K562 (cell line): ENCODE measurements around the gene ADCY5.

ENCODE experiments used
- CHD2 ChIP-seq: IDR thresholded peaks from 2 replicates; pipeline ENCODE4 v1.6.1; 2011; ENCODE audit warnings: low read depth, low read length
- HMGN3 ChIP-seq: IDR thresholded peaks from 2 replicates; pipeline ENCODE4 v1.6.1; 2011; ENCODE audit warnings: borderline replicate concordance, low read depth, mild to moderate bottlenecking, mixed read lengths, low read length; ENCODE audit not compliant: insufficient read length; ENCODE audit errors: extremely low read depth
- NR2C2 ChIP-seq, 2 experiments: fragments of 200-800 bp in 1 of 2; sonication (Bioruptor generic) in 1 of 2; sonication (generic) in 1 of 2; formaldehyde crosslinking in 1 of 2; IDR thresholded peaks; 2 replicates each; pipeline versions ENCODE4 v1.6.1 to v1.8.0; 2016 to 2022; ENCODE audit warnings: mild to moderate bottlenecking in 1 of 2, missing compliant biosample characterization in 1 of 2, missing genetic modification characterization in 1 of 2, missing genetic modification reagents in 1 of 2
- SIN3A ChIP-seq, 2 experiments: fragments of 150-350 bp in 1 of 2; IDR thresholded peaks; 2 replicates each; pipeline ENCODE4 v1.6.1; 2011 to 2016; ENCODE audit warnings: borderline replicate concordance in 2 of 2, low read depth in 2 of 2, low read length in 2 of 2, mild to moderate bottlenecking in 2 of 2, moderate library complexity in 2 of 2; ENCODE audit not compliant: control insufficient read depth in 1 of 2
- ZNF121 ChIP-seq: sonication (generic); formaldehyde crosslinking; conservative IDR thresholded peaks from 2 replicates; pipeline ENCODE4 v1.8.0; 2022; ENCODE audit warnings: missing genetic modification reagents
- TF ChIP-seq, protein P1 (sequence below), 3 experiments: IDR thresholded peaks in 2 of 3; conservative IDR thresholded peaks in 1 of 3; 2 replicates each; pipeline ENCODE4 v1.5.1; 2011 to 2012; ENCODE audit warnings: low read length in 3 of 3, mild to moderate bottlenecking in 3 of 3, control low read depth in 2 of 3, improper control_type of control experiment in 1 of 3, inconsistent platforms in 1 of 3, low read depth in 1 of 3, mixed read lengths in 1 of 3, moderate library complexity in 1 of 3; ENCODE audit not compliant: insufficient read depth in 2 of 3

DNA sequence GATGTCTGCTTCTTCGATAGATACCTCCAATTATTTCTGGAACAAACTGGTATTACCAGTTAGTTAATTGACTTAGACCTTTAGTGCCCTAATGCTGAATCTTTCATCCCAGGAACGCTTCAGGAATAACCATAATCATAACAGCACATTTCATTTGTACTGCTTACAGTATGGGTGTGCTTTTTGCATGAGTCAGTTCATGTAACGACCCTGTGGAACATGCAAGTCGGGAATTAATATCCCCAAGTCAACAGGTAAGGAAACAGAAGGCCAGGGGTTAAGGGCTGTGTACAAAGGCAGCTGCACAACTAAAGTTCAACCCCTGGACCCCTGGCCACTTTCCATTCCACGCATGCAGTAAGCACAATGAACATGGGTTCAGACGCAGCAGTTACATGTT, 49.2 kb downstream of the ADCY5 start:
- TF ChIP-seq ZNF121 (CRISPR knock-in tag) (no peak), HMGN3 (no peak), SIN3A (IDR thresholded peaks at IDR 0.05; ENCODE audit: borderline replicate concordance in 2 of 2, control insufficient read depth in 1 of 2, low read depth in 2 of 2, low read length in 2 of 2) (no peak), NR2C2 (CRISPR knock-in tag; IDR thresholded peaks at IDR 0.05) (no peak), NR2C2 (tag; IDR thresholded peaks at IDR 0.05) (no peak), CHD2 (no peak)
- TF ChIP-seq, protein P1, sequence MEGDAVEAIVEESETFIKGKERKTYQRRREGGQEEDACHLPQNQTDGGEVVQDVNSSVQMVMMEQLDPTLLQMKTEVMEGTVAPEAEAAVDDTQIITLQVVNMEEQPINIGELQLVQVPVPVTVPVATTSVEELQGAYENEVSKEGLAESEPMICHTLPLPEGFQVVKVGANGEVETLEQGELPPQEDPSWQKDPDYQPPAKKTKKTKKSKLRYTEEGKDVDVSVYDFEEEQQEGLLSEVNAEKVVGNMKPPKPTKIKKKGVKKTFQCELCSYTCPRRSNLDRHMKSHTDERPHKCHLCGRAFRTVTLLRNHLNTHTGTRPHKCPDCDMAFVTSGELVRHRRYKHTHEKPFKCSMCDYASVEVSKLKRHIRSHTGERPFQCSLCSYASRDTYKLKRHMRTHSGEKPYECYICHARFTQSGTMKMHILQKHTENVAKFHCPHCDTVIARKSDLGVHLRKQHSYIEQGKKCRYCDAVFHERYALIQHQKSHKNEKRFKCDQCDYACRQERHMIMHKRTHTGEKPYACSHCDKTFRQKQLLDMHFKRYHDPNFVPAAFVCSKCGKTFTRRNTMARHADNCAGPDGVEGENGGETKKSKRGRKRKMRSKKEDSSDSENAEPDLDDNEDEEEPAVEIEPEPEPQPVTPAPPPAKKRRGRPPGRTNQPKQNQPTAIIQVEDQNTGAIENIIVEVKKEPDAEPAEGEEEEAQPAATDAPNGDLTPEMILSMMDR (IDR thresholded peaks at IDR 0.05 in 2 of 3, conservative IDR thresholded peaks at IDR 0.05 in 1 of 3; ENCODE audit: insufficient read depth in 2 of 3, low read depth in 1 of 3, low read length in 3 of 3): no peak
